ENCODE data around the gene MACIR. TPM values are rescaled to one million over a fixed set of nuclear protein-coding genes. Genes with fewer than 3 reads are reported as not detected.

The MACIR gene, protein sequence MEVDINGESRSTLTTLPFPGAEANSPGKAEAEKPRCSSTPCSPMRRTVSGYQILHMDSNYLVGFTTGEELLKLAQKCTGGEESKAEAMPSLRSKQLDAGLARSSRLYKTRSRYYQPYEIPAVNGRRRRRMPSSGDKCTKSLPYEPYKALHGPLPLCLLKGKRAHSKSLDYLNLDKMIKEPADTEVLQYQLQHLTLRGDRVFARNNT
- 4.5 and 6.4 TPM in 2 replicates for total RNA-seq

DNA sequence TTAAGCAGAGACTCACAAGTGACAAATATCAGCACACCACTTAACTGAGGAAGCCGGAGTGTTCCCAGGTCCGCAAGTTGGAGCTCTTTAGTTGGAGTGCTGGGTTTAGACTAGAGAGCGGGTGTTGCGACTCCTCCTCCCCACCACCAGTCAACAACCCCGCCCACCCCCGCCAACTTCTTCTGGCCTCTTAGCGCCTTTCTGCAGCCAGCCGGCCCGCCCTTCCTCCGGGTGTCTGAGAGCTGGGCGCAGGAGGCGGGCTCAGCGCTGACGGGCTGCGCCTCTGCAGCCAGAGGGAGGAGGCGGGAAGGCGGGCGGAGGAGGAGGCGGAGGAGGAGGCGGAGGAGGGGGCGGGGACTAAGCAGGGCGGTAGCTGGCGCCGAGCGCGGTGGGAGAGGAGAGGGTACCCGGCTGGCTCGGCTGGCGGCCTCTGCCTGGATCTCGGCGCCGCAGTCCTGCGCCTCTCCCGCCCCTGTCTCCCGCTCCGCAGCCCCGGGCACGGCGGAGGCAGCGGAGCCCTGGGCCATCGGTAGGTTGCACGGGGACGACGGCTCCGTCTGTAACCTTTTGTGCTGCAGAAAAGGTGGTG is at the start of gene MACIR:
TSS of gene MACIR (plus strand) at position 396 of the 589 bp plus-strand sequence. CDS start 17,157 bp downstream, outside the sequence.

Other genes with a start within 250 kb of the MACIR start
- gene GIN1, start 138.6 kb upstream of the MACIR start, total RNA-seq = 2.1 and 3.9 TPM in 2 replicates
- 24.8 and 27.6 TPM in 2 replicates for gene PPIP5K2, start 138.5 kb upstream of the MACIR start, total RNA-seq

All from bronchus fibroblast of lung (primary cell).